Right ventricle myocardium superior (tissue), 1 donor: ENCODE measurements around the gene ATP6AP2. TPM values are rescaled to one million over a fixed set of nuclear protein-coding genes. Genes with fewer than 3 reads are reported as not detected.
"Not testable (repeated sequence)": the region's sequence is repeated elsewhere in the genome, so short reads cannot be mapped to it uniquely, and the experiment has no call there.

Source experiments
- ATAC-seq: fragments of 200-7000 bp; cut with Tn5 transposase; one replicate; pipeline ENCODE4 v1.9.1; 2020; ENCODE audit warnings: mild to moderate bottlenecking; ENCODE audit not compliant: poor library complexity
- DNase-seq: peaks from one replicate; pipeline ENCODE4 v3.0.0-alpha.2; 2020
- intact Hi-C: fragments of 100-400 bp; cut with DNase I; formaldehyde crosslinking; loops from one replicate; pipeline ENCODE4 v1.11.2; 2022
- total RNA-seq: library from RNA; stranded (reverse); fragmentation: NEBNext Ultra II Directional; extraction: Animal tissue kit (Norgen Biotek cat#: 25700); gene quantifications from one replicate; pipeline ENCODE4 v1.2.1, GENCODE V29; 2021
- donor health status: DM: no; HTN: yes; CAD: no; lungs with severe emphysema.

The ATP6AP2 gene
- total RNA-seq, 1 donor from 2014 or later: 41.0 TPM

GRCh38 chrX:40571164-40571563, 9.6 kb upstream of the ATP6AP2 start:
- ATAC-seq, intact Hi-C loops, DNase-seq: not testable (repeated sequence)

DNA sequence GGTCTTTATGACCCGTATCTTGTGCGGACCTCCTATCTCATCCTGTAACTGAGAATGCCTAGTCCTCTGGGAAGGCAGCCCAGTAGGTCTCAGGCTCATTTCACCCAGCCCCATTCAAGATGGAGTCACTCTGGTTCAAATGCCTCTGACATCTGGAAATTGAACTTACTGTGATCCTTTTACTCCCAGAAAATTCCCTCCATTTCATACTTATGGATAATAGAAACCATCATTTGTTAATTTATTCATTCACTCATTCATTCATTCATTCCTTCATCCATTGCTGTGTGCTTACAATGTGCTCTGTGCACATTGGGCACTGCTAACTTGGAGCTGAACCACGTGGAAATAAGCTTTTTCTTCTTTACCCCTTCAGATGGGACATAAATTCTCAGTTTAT, 9.2 kb upstream of the ATP6AP2 start:
- DNase-seq: no peak

GRCh38 chrX:40573763-40574162, 7.0 kb upstream of the ATP6AP2 start:
- intact Hi-C loops: no loop called here

More for the DNA sequence above, 9.2 kb upstream of the ATP6AP2 start:
- intact Hi-C loops: no loop called here
- no peak for ATAC-seq

DNA sequence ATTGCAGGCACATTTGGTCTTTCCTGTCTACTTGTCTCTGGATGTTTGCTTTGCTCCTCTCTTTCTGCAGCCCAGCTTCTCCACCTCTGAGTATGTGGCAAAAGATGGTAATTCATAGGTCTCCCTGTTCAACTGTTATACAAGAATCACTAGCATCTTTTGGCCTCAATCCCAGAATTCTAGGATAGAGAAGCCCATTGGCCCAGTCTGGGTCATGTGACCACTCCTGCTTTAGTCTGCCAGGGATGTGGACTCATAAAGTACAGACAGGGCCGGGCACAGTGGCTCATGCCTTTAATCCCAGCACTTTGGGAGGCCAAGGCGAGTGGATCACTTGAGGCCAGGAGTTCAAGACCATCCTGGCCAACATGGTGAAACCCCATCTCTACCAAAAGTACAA, 5.4 kb upstream of the ATP6AP2 start:
- ATAC-seq, intact Hi-C loops, DNase-seq: not testable (repeated sequence)

More at GRCh38 chrX:40573763-40574162, 7.0 kb upstream of the ATP6AP2 start:
- DNase-seq (no peak), ATAC-seq (no peak)

DNA sequence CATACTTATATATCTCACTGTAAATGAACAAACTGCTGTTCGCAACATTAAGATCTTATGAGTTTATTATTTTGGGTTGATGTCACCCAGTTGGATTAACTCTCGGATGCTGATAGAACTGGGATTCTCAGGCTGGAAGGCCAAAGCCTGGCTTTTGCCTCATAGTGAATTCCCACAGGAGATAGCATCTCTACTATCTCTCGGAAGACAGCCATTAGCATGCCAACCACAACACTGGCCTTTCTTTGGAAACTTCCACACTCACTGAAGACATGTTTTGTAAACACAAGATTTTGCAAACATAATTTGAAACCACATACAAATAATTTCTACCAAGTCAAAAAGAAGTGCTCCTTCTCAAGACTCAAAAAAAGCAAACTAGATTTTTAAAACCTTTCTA, 4.5 kb upstream of the ATP6AP2 start:
- intact Hi-C loops: no loop called here
- DNase-seq: no peak
- ATAC-seq: no peak

DNA sequence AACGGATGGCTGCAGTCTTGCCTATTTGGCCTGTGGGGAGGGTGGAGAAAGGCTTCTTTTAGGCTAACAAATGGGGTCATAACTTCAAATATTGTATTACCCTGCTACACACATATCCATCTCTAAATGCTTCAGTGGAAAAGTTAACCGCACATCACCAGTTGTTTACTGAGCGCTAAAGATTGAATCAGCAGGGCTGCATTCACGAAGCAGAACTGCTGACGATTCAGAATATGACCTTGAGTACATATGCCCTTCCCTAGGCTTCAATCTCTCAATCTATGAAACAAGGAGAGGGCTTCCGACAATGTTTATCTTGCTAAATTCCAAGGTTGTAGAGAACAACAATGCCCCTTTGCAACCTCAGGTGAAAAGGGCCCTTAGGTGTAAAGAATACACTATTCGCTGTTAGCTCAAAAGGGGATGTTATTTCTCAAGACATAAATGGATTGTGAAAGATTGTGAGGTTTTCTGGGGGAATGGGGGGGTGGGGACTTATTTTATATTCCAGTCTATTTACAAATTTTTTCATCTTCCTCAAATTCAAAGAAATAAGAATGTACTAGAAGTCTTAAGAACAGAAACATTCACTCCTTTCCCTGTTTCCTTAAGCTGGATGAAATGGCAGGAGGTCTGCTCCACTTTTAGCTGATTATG, 2.6 kb upstream of the ATP6AP2 start:
- DNase-seq (no peak), ATAC-seq (no peak)
- intact Hi-C loops: no loop called here

- intact Hi-C loops: no loop called here
- DNase-seq (no peak), ATAC-seq (no peak)
Measured at GRCh38 chrX:40579141-40579540, 1.6 kb upstream of the ATP6AP2 start.

- DNase-seq: no peak
- peak; percentile 75 for ATAC-seq
- intact Hi-C loops: no loop called here
Measured at GRCh38 chrX:40579900-40580536, 752 bp upstream of the ATP6AP2 start.

DNA sequence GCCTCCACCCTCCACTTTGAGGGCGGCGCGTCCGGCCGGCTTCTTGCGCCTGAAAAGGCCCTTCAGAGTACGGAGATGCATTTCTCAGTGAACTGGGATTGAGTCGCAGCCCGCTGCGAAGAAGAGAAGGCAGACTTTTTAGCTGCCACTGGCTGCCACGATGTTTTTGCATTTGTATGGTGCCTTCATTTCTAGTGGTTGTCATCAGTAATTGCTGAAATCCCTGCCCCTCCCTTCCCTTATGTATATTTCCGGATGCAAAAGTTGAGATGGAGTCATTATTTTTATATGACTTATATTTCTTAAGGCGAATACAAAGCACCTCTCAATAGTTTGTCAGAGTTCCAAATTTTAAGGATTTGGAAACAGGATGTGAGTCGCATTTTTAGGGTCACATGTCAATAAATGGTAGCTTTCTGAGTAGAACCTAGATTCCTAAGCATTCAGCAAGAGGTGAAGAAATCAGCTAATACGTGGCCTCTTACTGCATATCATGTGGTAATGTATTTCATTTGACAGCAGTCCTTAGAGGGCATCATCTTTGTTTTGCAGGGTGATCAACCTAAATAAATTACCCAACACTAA, 658 bp downstream of the ATP6AP2 start:
- intact Hi-C loops: no loop called here
- ATAC-seq (no peak), DNase-seq (no peak)

- DNase-seq, intact Hi-C loops, ATAC-seq: not testable (repeated sequence)
Measured at GRCh38 chrX:40582178-40582577, 1.4 kb downstream of the ATP6AP2 start.

GRCh38 chrX:40582811-40583210, 2.0 kb downstream of the ATP6AP2 start:
- no peak for ATAC-seq
- DNase-seq: no peak
- intact Hi-C loops: no loop called here

- ATAC-seq, DNase-seq: not testable (repeated sequence)
Measured at GRCh38 chrX:40587623-40588022, 6.9 kb downstream of the ATP6AP2 start.

DNA sequence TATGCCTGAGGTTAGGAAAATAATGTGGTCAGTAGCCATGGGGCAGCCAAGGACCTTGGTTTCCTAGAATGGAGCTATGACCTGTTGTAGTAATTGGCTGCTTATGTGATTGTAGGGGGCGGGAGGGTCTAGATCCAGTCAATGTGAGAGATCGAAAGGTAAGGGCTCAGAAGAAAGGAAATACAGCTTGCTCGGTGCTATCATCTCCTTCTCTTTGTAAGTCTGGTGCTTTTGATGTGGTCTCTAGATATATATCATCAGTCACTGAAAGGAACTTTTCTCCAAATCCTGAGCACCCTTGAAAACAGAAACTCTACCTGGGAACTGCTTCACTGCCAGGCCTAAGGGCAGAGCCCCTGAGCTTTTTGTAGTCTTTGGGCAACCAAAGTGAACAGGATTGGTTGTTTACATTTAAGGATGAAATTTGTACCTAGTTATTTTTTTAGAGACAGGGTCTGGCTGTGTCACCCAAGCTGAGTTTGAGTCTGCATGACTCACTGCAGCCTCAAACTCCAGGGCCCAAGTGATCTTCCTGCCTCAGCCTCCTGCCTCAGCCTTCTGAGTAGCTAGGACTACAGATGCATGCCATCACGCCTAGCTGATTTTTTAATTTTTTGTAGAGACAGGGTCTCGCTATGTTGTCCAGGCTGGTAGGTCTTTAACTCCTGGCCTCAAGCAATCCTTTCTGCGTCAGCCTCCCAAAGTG, 9.0 kb downstream of the ATP6AP2 start:
- DNase-seq, intact Hi-C loops, ATAC-seq: not testable (repeated sequence)

More at GRCh38 chrX:40587623-40588022, 6.9 kb downstream of the ATP6AP2 start:
- intact Hi-C loops: not testable (repeated sequence)

DNA sequence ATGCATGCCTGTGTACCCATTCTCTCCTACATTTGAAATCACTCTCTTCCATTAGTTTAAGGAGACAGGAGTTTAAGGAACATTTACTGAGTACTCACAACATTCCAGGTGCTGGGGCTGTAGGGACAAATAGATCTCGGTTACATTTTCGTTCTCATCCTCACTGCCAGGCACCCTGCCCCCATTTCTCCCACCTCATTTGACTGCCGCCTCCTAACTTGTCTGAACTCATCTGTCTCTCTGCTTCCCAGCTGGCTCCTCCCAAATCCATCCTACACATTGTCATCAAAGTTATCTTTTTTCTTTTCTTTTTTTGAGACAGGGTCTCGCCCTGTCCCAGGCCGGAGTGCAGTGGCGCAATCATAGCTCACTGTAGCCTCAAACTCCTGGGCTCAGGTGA, 22.7 kb downstream of the ATP6AP2 start:
- DNase-seq: no peak
- intact Hi-C loops: no loop called here
- ATAC-seq: no peak

GRCh38 chrX:40607381-40607780, 26.6 kb downstream of the ATP6AP2 start:
- intact Hi-C loops: no loop called here
- DNase-seq: no peak
- ATAC-seq: no peak

- ATAC-seq: no peak
- DNase-seq: no peak
- intact Hi-C loops: no loop called here
Measured at GRCh38 chrX:40612511-40612910, 31.7 kb downstream of the ATP6AP2 start.

- DNase-seq (no peak), ATAC-seq (no peak)
- intact Hi-C loops: no loop called here
Measured at GRCh38 chrX:40615976-40616375, 35.2 kb downstream of the ATP6AP2 start.

GRCh38 chrX:40617566-40617965, 36.8 kb downstream of the ATP6AP2 start:
- DNase-seq (no peak), ATAC-seq (no peak)
- intact Hi-C loops: no loop called here

DNA sequence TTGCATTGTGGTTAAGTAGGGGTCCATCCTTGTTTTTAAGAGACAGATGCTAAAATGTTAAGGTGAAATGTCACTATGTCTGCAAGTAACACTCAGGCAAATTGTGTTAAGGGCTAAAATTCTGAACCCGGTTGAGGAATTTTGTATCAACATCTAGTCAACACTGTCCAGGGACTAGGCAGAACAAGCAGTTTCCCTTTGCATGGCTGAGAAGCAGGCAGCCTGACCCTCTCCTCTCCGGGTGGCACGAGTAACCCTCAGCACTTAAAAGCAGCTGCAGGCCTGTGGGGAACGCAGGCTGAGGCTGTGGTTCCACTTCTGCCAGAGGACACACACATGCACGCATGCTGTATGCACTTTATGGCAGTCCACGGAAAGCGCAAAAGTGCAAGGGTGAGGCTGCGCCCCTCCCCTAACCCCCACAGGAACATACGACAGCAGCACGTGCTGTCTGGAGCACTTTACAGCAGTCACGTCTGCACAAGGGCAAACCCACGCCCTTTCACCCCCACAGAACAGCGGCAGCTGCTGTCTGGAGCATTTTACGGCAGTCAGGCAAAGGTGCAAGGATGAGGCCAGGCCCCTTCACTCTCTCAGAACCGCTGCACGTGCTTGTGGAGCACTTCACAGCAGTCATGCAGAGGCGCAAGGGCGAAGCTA, 41.8 kb downstream of the ATP6AP2 start:
- DNase-seq (no peak), ATAC-seq (no peak)
- intact Hi-C loops: no loop called here
